Osteocyte (in vitro differentiated cells): Measurements from ENCODE around the gene KRTAP5-1. TPM values are rescaled to one million over a fixed set of nuclear protein-coding genes. Genes with fewer than 3 reads are reported as not detected.
"Not testable (repeated sequence)": the region's sequence is repeated elsewhere in the genome, so short reads cannot be mapped to it uniquely, and the experiment has no call there.

Source experiments
- DNase-seq: peaks from one replicate; pipeline ENCODE4 v3.0.0; 2021; ENCODE audit warnings: mixed read lengths; ENCODE audit not compliant: unreplicated experiment; ENCODE audit errors: extremely low spot score
- H3K27ac Mint-ChIP-seq: one replicate; pipeline ENCODE4 v1.8.0; 2021; ENCODE audit warnings: mild to moderate bottlenecking, mixed read lengths; ENCODE audit not compliant: unreplicated experiment
- H3K27me3 Mint-ChIP-seq: one replicate; pipeline ENCODE4 v1.8.0; 2021; ENCODE audit warnings: mixed read lengths; ENCODE audit not compliant: unreplicated experiment
- H3K36me3 Mint-ChIP-seq: one replicate; pipeline ENCODE4 v1.8.0; 2021; ENCODE audit warnings: mixed read lengths; ENCODE audit not compliant: unreplicated experiment
- H3K4me1 Mint-ChIP-seq: one replicate; pipeline ENCODE4 v1.8.0; 2021; ENCODE audit warnings: mixed read lengths; ENCODE audit not compliant: unreplicated experiment
- H3K4me3 Mint-ChIP-seq: one replicate; pipeline ENCODE4 v1.8.0; 2021; ENCODE audit warnings: mild to moderate bottlenecking, moderate library complexity, mixed read lengths; ENCODE audit not compliant: unreplicated experiment
- H3K9me3 Mint-ChIP-seq: one replicate; pipeline ENCODE4 v1.8.0; 2021; ENCODE audit warnings: mixed read lengths; ENCODE audit not compliant: unreplicated experiment
- CTCF ChIP-seq: fragments of 200-600 bp; sonication (generic); IDR thresholded peaks from 2 replicates; pipeline ENCODE4 v1.5.0; 2021; ENCODE audit warnings: antibody characterized with exemption, mild to moderate bottlenecking, moderate library complexity
- long read RNA-seq: library from polyadenylated mRNA; unstranded; transcript quantifications from one replicate; pipeline ENCODE4 v2.0.0, GENCODE V29; 2021
- total RNA-seq: library from RNA; stranded (reverse); gene quantifications from 2 replicates; pipeline ENCODE4 v1.2.1, GENCODE V29; 2021

Gene KRTAP5-1
- total RNA-seq, result not detected in 2 replicates
- long read RNA-seq, result 0 reads

GRCh38 chr11:1584661-1585370 is at the start of gene KRTAP5-1:
TSS of gene KRTAP5-1 (minus strand) at chr11:1585283. CDS start at chr11:1585249, 34 bp downstream.
- H3K4me3 Mint-ChIP-seq, result not testable (repeated sequence)

GRCh38 chr11:1633864-1634263 is 48.8 kb upstream of the KRTAP5-1 start:
- Mint-ChIP-seq H3K27ac (no peak overlapping the region), H3K36me3 (no peaks in the 10 kb centered on the region), H3K27me3 (peaks cover 63% of the 10 kb centered on the region), H3K9me3 (no peaks in the 10 kb centered on the region), H3K4me3 (no peak overlapping the region), H3K4me1 (no peaks in the 10 kb centered on the region)
- TF ChIP-seq CTCF, result no peak
- DNase-seq, result no peak

More at GRCh38 chr11:1584661-1585370, at the start of gene KRTAP5-1:
- H3K36me3 Mint-ChIP-seq, H3K9me3 Mint-ChIP-seq, H3K4me1 Mint-ChIP-seq, DNase-seq, H3K27ac Mint-ChIP-seq: not testable (repeated sequence)
- H3K27me3 Mint-ChIP-seq, result peaks cover 17% of the 10 kb centered on the region

- DNase-seq, result no peak
- Mint-ChIP-seq H3K4me1 (no peaks in the 10 kb centered on the region), H3K36me3 (no peaks in the 10 kb centered on the region), H3K9me3 (no peaks in the 10 kb centered on the region), H3K27me3 (peaks cover 61% of the 10 kb centered on the region), H3K27ac (no peak overlapping the region), H3K4me3 (no peak overlapping the region)
- TF ChIP-seq CTCF, result no peak
Observed at GRCh38 chr11:1632053-1632714, 47.1 kb upstream of the KRTAP5-1 start.

GRCh38 chr11:1631066-1631568 is 46.0 kb upstream of the KRTAP5-1 start:
- no peak overlapping the region for H3K4me3 Mint-ChIP-seq
- TF ChIP-seq CTCF, result no peak
- H3K27ac Mint-ChIP-seq, result no peak overlapping the region
- H3K4me1 Mint-ChIP-seq, result no peaks in the 10 kb centered on the region
- no peaks in the 10 kb centered on the region for H3K9me3 Mint-ChIP-seq
- DNase-seq, result no peak
- H3K36me3 Mint-ChIP-seq, result no peaks in the 10 kb centered on the region
- H3K27me3 Mint-ChIP-seq, result peaks cover 62% of the 10 kb centered on the region

GRCh38 chr11:1630271-1630670 is 45.2 kb upstream of the KRTAP5-1 start:
- Mint-ChIP-seq H3K9me3 (no peaks in the 10 kb centered on the region), H3K4me3 (no peak overlapping the region), H3K36me3 (no peaks in the 10 kb centered on the region), H3K27me3 (peaks cover 58% of the 10 kb centered on the region), H3K4me1 (no peaks in the 10 kb centered on the region), H3K27ac (no peak overlapping the region)
- TF ChIP-seq CTCF, result no peak
- no peak for DNase-seq
